Skeletal muscle tissue (tissue), 4 donors: ENCODE results near the gene ZNF512B. TPM values are rescaled to one million over a fixed set of nuclear protein-coding genes. Genes with fewer than 3 reads are reported as not detected.

Source experiments
- H3K27ac ChIP-seq: one replicate; pipeline ENCODE4 v1.7.0; 2013; ENCODE audit warnings: mild to moderate bottlenecking, low read depth, low read length, inconsistent platforms
- H3K27me3 ChIP-seq, 3 donors: one replicate each; pipeline ENCODE4 v1.7.0; 2013; ENCODE audit warnings: low read length in 3 of 3; ENCODE audit not compliant: control insufficient read depth in 3 of 3, insufficient read depth in 3 of 3
- H3K36me3 ChIP-seq, 3 donors: one replicate each; pipeline ENCODE4 v1.7.0; 2013; ENCODE audit warnings: low read length in 3 of 3; ENCODE audit not compliant: control insufficient read depth in 3 of 3, insufficient read depth in 3 of 3
- H3K4me1 ChIP-seq, 3 donors: one replicate each; pipeline ENCODE4 v1.7.0; 2013; ENCODE audit warnings: low read length in 3 of 3, mild to moderate bottlenecking in 3 of 3; ENCODE audit not compliant: control insufficient read depth in 3 of 3, insufficient read depth in 3 of 3
- H3K4me3 ChIP-seq, 3 donors: one replicate each; pipeline ENCODE4 v1.7.0; 2013; ENCODE audit warnings: low read length in 3 of 3
- H3K9ac ChIP-seq, 3 donors: one replicate each; pipeline ENCODE4 v1.7.0; 2013; ENCODE audit warnings: low read length in 3 of 3, mild to moderate bottlenecking in 3 of 3, moderate library complexity in 2 of 3, low read depth in 1 of 3
- H3K9me3 ChIP-seq, 3 donors: one replicate each; pipeline ENCODE4 v1.7.0; 2013; ENCODE audit warnings: low read length in 3 of 3; ENCODE audit not compliant: control insufficient read depth in 3 of 3
- total RNA-seq: library from RNA; depleted of rRNA; stranded (reverse); fragments of >200 nt; gene quantifications from one replicate; pipeline ENCODE4 v1.2.3, GENCODE V29; 2014
- donor health status: Osteomylitis.

ZNF512B gene
- total RNA-seq, 1 donor from 2014 or later = 8.9 TPM

GRCh38 chr20:64003960-64004725 lies 34.4 kb upstream of the ZNF512B start:
- H3K4me3 ChIP-seq = no peak overlapping the region
- H3K27ac ChIP-seq = no peak overlapping the region
- H3K9me3 ChIP-seq = no peaks in the 10 kb centered on the region
- peaks cover 2 to 6% (median 4%) of the 10 kb centered on the region in 3 donors for H3K4me1 ChIP-seq
- H3K9ac ChIP-seq = no peak overlapping the region
- H3K36me3 ChIP-seq = peaks cover 46 to 56% (median 47%) of the 10 kb centered on the region in 3 donors
- H3K27me3 ChIP-seq = no peaks in the 10 kb centered on the region

- H3K27me3 ChIP-seq = no peaks in the 10 kb centered on the region
- H3K36me3 ChIP-seq = peaks cover 52 to 65% (median 55%) of the 10 kb centered on the region in 3 donors
- no peak overlapping the region for H3K4me3 ChIP-seq
- peaks cover 2 to 6% (median 4%) of the 10 kb centered on the region in 3 donors for H3K4me1 ChIP-seq
- no peaks in the 10 kb centered on the region for H3K9me3 ChIP-seq
- no peak overlapping the region for H3K9ac ChIP-seq
- no peak overlapping the region for H3K27ac ChIP-seq
Observed at GRCh38 chr20:64001607-64002011, 31.9 kb upstream of the ZNF512B start.

GRCh38 chr20:64000906-64001305 lies 31.2 kb upstream of the ZNF512B start:
- Histone ChIP-seq H3K36me3 (peaks cover 57 to 70% (median 60%) of the 10 kb centered on the region in 3 donors), H3K4me1 (peaks cover 2 to 6% (median 4%) of the 10 kb centered on the region in 3 donors), H3K27me3 (no peaks in the 10 kb centered on the region), H3K9me3 (no peaks in the 10 kb centered on the region), H3K4me3 (no peak overlapping the region), H3K27ac (no peak overlapping the region), H3K9ac (no peak overlapping the region)

GRCh38 chr20:63982937-63983336 lies 13.2 kb upstream of the ZNF512B start:
- Histone ChIP-seq H3K9ac (no peak overlapping the region), H3K4me1 (peaks cover 25 to 35% (median 33%) of the 10 kb centered on the region in 3 donors), H3K4me3 (no peak overlapping the region), H3K27ac (no peak overlapping the region), H3K27me3 (peaks cover 0 to 20% (median 16%) of the 10 kb centered on the region in 3 donors), H3K9me3 (no peaks in the 10 kb centered on the region), H3K36me3 (peaks cover 28 to 33% (median 33%) of the 10 kb centered on the region in 3 donors)

GRCh38 chr20:63980806-63981728 lies 11.3 kb upstream of the ZNF512B start, which contains the start of gene PRPF6:
Gene PRPF6, plus strand, starts transcription at chr20:63981132. Its CDS starts 114 bp downstream, at chr20:63981246.
- peaks cover 22 to 26% (median 23%) of the 10 kb centered on the region in 3 donors for H3K36me3 ChIP-seq
- peak within 1 kb of the TSS; percentile 79 for H3K27ac ChIP-seq
- peaks cover 0 to 33% (median 26%) of the 10 kb centered on the region in 3 donors for H3K27me3 ChIP-seq
- H3K9ac ChIP-seq = peak within 1 kb of the TSS; percentile 85 to 92 (median 89)
- no peaks in the 10 kb centered on the region for H3K9me3 ChIP-seq
- H3K4me3 ChIP-seq = peak within 1 kb of the TSS; percentile 83 to 99 (median 98)
- peaks cover 25 to 35% (median 33%) of the 10 kb centered on the region in 3 donors for H3K4me1 ChIP-seq

- Histone ChIP-seq H3K9me3 (no peaks in the 10 kb centered on the region), H3K27ac (peak overlapping the region; percentile 79), H3K4me3 (peak overlapping the region; percentile 83 to 99 (median 98)), H3K27me3 (peaks cover 0 to 33% (median 26%) of the 10 kb centered on the region in 3 donors), H3K4me1 (peaks cover 25 to 35% (median 33%) of the 10 kb centered on the region in 3 donors), H3K9ac (peak overlapping the region in 2 of 3 donors; percentile 63 to 70), H3K36me3 (peaks cover 16 to 22% (median 16%) of the 10 kb centered on the region in 3 donors)
Observed at GRCh38 chr20:63980317-63980805, 10.6 kb upstream of the ZNF512B start.

GRCh38 chr20:63979557-63980316 lies 10.0 kb upstream of the ZNF512B start, which contains the start of gene SAMD10:
Gene SAMD10, minus strand, starts transcription at chr20:63979642. Its CDS starts 175 bp downstream, at chr20:63979467.
- peaks cover 0 to 33% (median 26%) of the 10 kb centered on the region in 3 donors for H3K27me3 ChIP-seq
- H3K4me1 ChIP-seq = peaks cover 25 to 35% (median 33%) of the 10 kb centered on the region in 3 donors
- peak within 1 kb of the TSS; percentile 83 to 99 (median 98) for H3K4me3 ChIP-seq
- H3K36me3 ChIP-seq = peaks cover 10 to 15% (median 10%) of the 10 kb centered on the region in 3 donors
- H3K9ac ChIP-seq = peak within 1 kb of the TSS; percentile 32 to 77 (median 66)
- H3K27ac ChIP-seq = peak within 1 kb of the TSS; percentile 79
- no peaks in the 10 kb centered on the region for H3K9me3 ChIP-seq

GRCh38 chr20:63979229-63979556 lies 9.5 kb upstream of the ZNF512B start:
- peak overlapping the region; percentile 58 to 65 (median 60) for H3K4me3 ChIP-seq
- no peak overlapping the region for H3K27ac ChIP-seq
- H3K27me3 ChIP-seq = peaks cover 0 to 33% (median 26%) of the 10 kb centered on the region in 3 donors
- peak overlapping the region; percentile 32 to 77 (median 66) for H3K9ac ChIP-seq
- H3K36me3 ChIP-seq = peaks cover 6 to 11% (median 6%) of the 10 kb centered on the region in 3 donors
- peaks cover 25 to 37% (median 34%) of the 10 kb centered on the region in 3 donors for H3K4me1 ChIP-seq
- H3K9me3 ChIP-seq = no peaks in the 10 kb centered on the region
